Measurements from ENCODE around the gene SPPL3. TPM values are rescaled to one million over a fixed set of nuclear protein-coding genes. Genes with fewer than 3 reads are reported as not detected.

The SPPL3 gene
- total and polyA plus RNA-seq, 10 donors, result 9.0 to 76.9 (median 44.0) TPM

DNA sequence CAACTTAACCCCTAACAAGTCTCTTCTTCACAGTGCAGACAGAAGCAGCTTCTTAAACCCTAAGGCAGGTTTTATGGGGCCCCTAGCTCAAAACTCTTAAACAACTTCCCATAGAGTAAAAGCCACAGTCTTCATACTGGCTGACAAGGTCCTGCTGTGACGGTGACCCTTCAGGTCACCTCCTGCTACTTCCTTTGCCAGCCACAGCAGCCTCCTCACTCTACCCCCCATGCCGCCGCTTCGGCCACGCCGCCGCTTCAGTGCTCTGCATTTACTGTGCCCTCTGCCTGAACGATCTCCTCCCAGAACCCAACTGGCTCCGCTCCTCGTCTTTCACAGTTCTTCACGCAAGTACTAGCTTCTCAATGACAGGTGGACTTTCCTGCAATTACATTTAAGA, 133.1 kb downstream of the SPPL3 start:
- Histone ChIP-seq H3K27me3 (replicated peaks in 1 of 7) (no peaks in the 10 kb centered on the region), H3K4me3 (no peak overlapping the region), H3K9me3 (no peaks in the 10 kb centered on the region), H3K36me3 (peaks cover 0 to 97% (median 45%) of the 10 kb centered on the region in 6 donors), H3K27ac (no peak overlapping the region), H3K4me1 (peaks cover 0 to 35% (median 16%) of the 10 kb centered on the region in 6 donors)
- TF ChIP-seq, protein P1, sequence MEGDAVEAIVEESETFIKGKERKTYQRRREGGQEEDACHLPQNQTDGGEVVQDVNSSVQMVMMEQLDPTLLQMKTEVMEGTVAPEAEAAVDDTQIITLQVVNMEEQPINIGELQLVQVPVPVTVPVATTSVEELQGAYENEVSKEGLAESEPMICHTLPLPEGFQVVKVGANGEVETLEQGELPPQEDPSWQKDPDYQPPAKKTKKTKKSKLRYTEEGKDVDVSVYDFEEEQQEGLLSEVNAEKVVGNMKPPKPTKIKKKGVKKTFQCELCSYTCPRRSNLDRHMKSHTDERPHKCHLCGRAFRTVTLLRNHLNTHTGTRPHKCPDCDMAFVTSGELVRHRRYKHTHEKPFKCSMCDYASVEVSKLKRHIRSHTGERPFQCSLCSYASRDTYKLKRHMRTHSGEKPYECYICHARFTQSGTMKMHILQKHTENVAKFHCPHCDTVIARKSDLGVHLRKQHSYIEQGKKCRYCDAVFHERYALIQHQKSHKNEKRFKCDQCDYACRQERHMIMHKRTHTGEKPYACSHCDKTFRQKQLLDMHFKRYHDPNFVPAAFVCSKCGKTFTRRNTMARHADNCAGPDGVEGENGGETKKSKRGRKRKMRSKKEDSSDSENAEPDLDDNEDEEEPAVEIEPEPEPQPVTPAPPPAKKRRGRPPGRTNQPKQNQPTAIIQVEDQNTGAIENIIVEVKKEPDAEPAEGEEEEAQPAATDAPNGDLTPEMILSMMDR (IDR thresholded peaks at IDR 0.05 in 8 of 11, conservative IDR thresholded peaks at IDR 0.05 in 3 of 11), result no peak
- TF ChIP-seq POLR2AphosphoS5 (IDR thresholded peaks at IDR 0.05), result peak in 1 of 3 donors; percentile 30
- no peak for DNase-seq
- intact Hi-C loops (cut with DNase I; ENCODE audit: low total_unique reads), result no loop called here
- WGBS, 5 donors, result 82 to 87% (median 84%) methylated on average over 11 of the region's 11 CpGs

DNA sequence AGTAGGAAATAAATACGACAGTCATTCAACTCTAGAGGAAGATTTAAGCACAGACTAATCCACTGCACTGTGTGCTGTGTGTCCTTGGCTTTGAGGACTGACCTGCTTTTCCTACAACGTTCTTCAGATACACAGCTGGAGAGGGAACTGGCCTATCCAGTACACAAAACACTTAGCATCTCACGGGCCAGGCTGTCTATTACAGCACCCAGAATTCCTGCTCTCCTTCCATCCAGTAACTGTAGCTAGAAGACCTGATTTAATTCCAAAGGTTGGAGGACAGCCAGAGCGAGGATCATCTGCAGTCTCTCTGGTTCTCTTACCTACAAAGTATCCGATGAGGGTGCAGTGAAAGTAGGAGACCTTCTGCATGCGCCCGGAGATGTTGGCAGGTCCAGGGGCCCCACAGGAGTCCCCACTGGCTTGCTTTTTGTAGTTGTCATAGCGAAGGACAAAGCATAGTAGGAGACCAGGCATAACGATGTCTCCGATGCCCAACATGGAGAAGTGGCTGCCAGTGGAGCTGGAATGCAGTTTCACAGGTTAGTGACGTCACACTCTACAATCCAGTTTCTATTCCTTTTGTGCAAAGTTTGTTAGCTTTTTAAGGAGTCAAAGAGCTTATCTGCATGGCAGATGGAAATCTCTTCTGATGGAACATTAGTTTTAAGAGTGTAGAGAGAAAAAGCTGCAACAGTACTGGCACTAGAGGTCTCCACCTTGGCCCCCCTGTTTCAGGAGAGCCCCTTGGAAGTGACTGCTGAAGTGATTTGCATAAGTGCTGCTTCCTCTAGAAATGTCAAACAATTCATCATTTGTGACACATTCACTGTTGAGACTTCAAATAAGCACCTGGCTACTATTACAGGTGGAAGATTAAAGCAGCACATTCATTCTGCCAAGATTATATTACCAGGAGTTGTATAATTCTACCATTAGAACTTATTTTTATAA, 136.8 kb downstream of the SPPL3 start:
- peak overlapping the region in 1 of 8 donors; percentile 70 for H3K27ac ChIP-seq
- H3K36me3 ChIP-seq, result peaks cover 0 to 100% (median 70%) of the 10 kb centered on the region in 6 donors
- no peak for DNase-seq

DNA sequence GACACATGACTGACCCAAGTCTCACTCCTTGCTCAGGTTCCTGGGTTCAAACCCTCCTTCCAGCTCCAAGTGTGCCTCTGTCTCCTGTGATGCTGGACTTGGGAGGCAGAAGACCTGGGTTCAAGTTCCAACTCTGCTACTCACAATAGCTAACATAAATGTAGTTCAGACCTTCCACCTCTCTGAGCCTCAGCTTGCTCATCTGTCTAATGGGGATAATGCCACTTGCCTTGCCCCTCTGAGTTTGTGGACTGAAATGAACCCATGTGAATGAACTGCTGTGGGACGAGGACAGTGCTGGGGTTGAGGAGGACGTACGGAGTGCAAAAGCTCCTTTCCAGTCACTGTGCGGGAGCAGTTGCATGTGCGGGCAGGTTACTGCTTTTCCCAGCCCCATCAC, 137.6 kb downstream of the SPPL3 start:
- H3K27ac ChIP-seq, result peak overlapping the region in 1 of 8 donors; percentile 70
- no peak for TF ChIP-seq POLR2A (IDR thresholded peaks at IDR 0.05)
- TF ChIP-seq POLR2AphosphoS5 (IDR thresholded peaks at IDR 0.05), result no peak
- TF ChIP-seq, protein P1 (IDR thresholded peaks at IDR 0.05 in 8 of 11, conservative IDR thresholded peaks at IDR 0.05 in 3 of 11), result no peak
- no peaks in the 10 kb centered on the region for H3K27me3 ChIP-seq (replicated peaks in 1 of 7)
- no peak for DNase-seq
- peaks cover 0 to 26% (median 12%) of the 10 kb centered on the region in 6 donors for H3K4me1 ChIP-seq
- H3K9me3 ChIP-seq, result no peaks in the 10 kb centered on the region
- H3K36me3 ChIP-seq, result peaks cover 0 to 100% (median 76%) of the 10 kb centered on the region in 6 donors
- WGBS, 5 donors, result 78 to 100% (median 92%) methylated on average over 4 to 5 of the region's 5 CpGs
- intact Hi-C loops (cut with DNase I; ENCODE audit: low total_unique reads), result no loop called here
- no peak overlapping the region for H3K4me3 ChIP-seq

More for the DNA sequence above, 136.8 kb downstream of the SPPL3 start:
- H3K9me3 ChIP-seq, result no peaks in the 10 kb centered on the region
- TF ChIP-seq, protein P1 (IDR thresholded peaks at IDR 0.05 in 8 of 11, conservative IDR thresholded peaks at IDR 0.05 in 3 of 11), result no peak
- TF ChIP-seq POLR2AphosphoS5 (IDR thresholded peaks at IDR 0.05), result no peak
- TF ChIP-seq POLR2A (IDR thresholded peaks at IDR 0.05), result no peak
- peaks cover 0 to 24% (median 12%) of the 10 kb centered on the region in 6 donors for H3K4me1 ChIP-seq
- H3K27me3 ChIP-seq (replicated peaks in 1 of 7), result no peaks in the 10 kb centered on the region
- intact Hi-C loops (cut with DNase I; ENCODE audit: low total_unique reads), result no loop called here
- WGBS, 5 donors, result 88 to 92% (median 90%) methylated on average over 11 of the region's 11 CpGs
- no peak overlapping the region for H3K4me3 ChIP-seq

DNA sequence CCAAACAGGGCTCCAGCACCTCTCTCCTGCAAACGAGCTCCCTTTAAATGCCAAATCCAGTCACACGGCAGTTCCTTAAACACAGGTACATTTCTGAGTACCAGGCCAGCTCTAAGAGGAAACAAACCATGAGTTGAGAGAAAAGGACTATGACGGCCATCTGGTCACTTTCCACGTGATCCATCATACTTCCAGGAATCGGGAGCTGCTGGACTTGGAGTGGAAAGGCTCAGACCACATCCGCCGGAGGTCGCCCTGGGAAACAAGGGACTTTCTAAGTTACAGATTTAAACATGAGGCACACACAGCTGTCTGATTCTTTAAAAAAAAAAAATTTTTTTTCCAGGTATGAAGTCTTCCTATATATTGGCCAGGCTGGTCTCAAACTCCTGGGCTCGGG, 139.3 kb downstream of the SPPL3 start:
- WGBS, 5 donors, result 72 to 82% (median 80%) methylated on average over 9 of the region's 9 CpGs
- no peaks in the 10 kb centered on the region for H3K27me3 ChIP-seq (replicated peaks in 1 of 7)
- H3K4me1 ChIP-seq, result peaks cover 0 to 38% (median 14%) of the 10 kb centered on the region in 6 donors
- H3K36me3 ChIP-seq, result peaks cover 0 to 100% (median 78%) of the 10 kb centered on the region in 6 donors
- H3K27ac ChIP-seq, result peak overlapping the region in 7 of 8 donors; percentile 29 to 70 (median 58)
- H3K9me3 ChIP-seq, result no peaks in the 10 kb centered on the region
- intact Hi-C loops (cut with DNase I; ENCODE audit: low total_unique reads), result no loop called here
- H3K4me3 ChIP-seq, result no peak overlapping the region
- no peak for TF ChIP-seq POLR2A (IDR thresholded peaks at IDR 0.05)
- TF ChIP-seq, protein P1 (IDR thresholded peaks at IDR 0.05 in 8 of 11, conservative IDR thresholded peaks at IDR 0.05 in 3 of 11), result no peak
- peak in 1 of 3 donors; percentile 10 for TF ChIP-seq POLR2AphosphoS5 (IDR thresholded peaks at IDR 0.05)
- DNase-seq, result no peak
